LNCAP (cell line): Measurements from ENCODE around the gene LYSMD2.

Source experiments
- CTCF ChIP-seq: fragments of 450-650 bp; IDR thresholded peaks from 2 replicates; pipeline ENCODE4 v1.5.1; 2017; ENCODE audit warnings: mild to moderate bottlenecking

LYSMD2 gene

GRCh38 chr15:51735228-51736010, 2.0 kb downstream of the LYSMD2 start:
- no peak for TF ChIP-seq CTCF

GRCh38 chr15:51732646-51733045, 4.8 kb downstream of the LYSMD2 start:
- no peak for TF ChIP-seq CTCF

DNA sequence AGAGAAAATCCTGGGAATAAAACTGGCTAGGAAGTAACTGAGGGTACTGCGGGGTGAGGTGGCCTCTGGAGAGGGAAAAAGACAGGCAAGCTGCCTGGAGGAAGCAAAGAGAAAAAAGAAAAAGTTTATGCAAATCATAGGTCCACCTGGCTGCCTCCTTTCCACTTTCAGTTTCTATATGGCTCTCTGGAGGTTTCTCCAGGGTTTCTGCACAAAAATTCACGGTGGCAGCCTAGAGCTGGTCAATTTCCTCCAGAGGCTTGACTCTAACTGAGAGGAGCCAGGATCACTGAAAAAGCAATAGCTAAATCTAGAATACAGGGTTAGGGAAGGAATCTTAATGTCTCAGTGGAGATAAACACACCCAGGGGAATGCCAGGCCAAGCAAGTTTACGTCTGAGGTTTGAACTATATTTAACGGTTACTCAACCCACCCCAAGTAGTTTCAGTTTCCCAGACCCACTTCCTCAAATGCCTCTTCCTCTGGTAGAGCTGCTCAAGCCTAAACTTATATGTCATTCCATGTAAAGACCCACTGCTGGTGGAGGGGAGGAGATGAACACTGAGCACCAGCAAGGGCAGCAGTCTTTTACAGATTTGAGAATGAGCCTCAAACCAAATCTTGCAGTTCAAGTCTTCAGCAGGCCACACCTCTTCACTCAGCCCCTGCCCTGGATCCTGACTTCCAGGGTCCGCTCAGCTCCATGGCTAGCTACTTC, 5.7 kb downstream of the LYSMD2 start:
- no peak for TF ChIP-seq CTCF

DNA sequence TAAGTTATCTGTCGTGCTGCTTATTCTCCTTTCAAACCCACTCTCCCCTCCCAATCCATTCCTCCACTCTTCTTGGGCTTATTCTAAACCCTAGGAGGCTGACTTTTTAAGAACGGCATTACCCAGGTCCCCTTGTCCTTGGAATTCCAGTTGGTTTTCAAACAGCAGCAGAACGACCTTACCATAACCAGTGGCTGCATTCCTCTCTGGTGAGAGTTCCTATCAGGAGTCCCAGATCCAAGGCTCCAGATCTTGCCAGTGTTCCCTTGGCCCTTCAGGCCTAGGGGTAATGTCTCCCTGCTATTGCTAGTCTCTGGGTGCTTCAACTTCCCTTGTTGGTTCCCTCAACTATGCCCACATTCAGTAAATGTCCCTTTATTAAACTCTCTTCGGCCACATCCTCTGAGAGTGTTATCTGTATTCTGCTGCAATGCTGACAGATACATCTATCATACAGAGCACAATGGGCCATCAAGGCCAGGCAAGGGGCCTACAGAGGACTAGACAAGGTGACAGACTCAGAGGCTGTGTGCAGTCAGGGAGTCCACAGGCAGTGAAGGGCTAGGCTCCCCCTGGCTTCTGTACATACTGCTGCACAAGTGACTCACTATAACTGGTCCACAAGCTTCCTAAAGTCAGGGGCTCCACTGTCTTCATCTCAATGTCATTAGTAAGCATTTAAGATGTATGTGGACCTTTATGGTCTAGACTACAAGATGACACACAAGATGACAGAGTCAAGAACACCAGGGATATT, 10.1 kb downstream of the LYSMD2 start:
- no peak for TF ChIP-seq CTCF

DNA sequence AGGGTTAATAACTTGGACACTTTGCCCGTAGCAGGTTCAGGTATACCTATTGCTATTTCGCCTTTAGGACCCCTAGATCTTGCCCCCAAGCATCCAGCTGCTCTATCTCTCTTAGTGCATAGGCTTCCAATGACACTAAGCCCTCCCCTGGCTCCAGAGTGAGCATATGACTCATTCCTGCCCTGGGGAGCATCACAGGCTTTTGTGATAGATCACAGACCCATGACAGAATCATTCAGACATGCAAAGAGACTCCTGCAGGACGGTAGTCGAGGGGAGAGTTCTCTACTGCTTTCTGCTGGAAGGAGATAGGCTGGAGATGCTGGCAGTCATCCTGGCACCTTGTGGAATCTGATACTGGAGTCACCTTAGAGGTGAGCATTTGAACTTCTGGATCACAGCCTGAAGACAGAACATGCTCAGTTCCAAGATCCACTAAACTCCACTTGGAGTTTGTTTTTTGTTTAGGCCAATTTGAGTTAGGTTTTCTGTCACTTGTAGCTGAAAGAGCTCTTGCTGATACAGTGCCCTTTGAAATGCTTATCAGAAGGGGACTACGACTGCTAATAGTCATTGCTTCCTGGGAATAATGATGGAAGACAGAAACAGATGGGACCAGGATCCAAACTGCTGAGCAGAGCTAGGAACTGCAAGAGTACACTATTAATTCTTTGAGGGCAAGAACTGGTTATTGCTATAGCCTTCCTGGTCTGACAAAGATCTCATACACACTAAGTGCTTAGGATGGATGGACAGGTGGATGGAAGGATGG, 11.0 kb downstream of the LYSMD2 start:
- TF ChIP-seq CTCF, result no peak

GRCh38 chr15:51724673-51725072, 12.8 kb downstream of the LYSMD2 start:
- no peak for TF ChIP-seq CTCF

GRCh38 chr15:51724199-51724598, 13.3 kb downstream of the LYSMD2 start:
- TF ChIP-seq CTCF, result no peak
